Fibroblast of lung (primary cell): ENCODE results near the gene CEP131. TPM values are rescaled to one million over a fixed set of nuclear protein-coding genes. Genes with fewer than 3 reads are reported as not detected.
"Not testable (repeated sequence)": the region's sequence is repeated elsewhere in the genome, so short reads cannot be mapped to it uniquely, and the experiment has no call there.

Experiments used
- DNase-seq, 2 donors: peaks; one replicate each; pipeline versions ENCODE4 v3.0.0 to v3.0.0-alpha.2; 2010; ENCODE audit warnings: low read depth in 2 of 2
- H2AFZ ChIP-seq: 2 replicates; pipeline ENCODE4 v1.5.1; 2012; ENCODE audit warnings: low read length, control low read depth, inconsistent platforms
- H3K27ac ChIP-seq: 2 replicates; pipeline ENCODE4 v1.5.1; 2011; ENCODE audit warnings: low read length, control low read depth; ENCODE audit not compliant: insufficient read depth
- H3K27me3 ChIP-seq: 2 replicates; pipeline ENCODE4 v1.5.1; 2011; ENCODE audit warnings: mild to moderate bottlenecking, low read length; ENCODE audit not compliant: control insufficient read depth, insufficient read depth
- H3K36me3 ChIP-seq: 2 replicates; pipeline ENCODE4 v1.5.1; 2011; ENCODE audit warnings: low read length; ENCODE audit not compliant: control insufficient read depth, insufficient read depth
- H3K4me1 ChIP-seq: 2 replicates; pipeline ENCODE4 v1.5.1; 2011; ENCODE audit warnings: low read length; ENCODE audit not compliant: control insufficient read depth, insufficient read depth; ENCODE audit errors: extremely low read depth
- H3K4me2 ChIP-seq: 2 replicates; pipeline ENCODE4 v1.5.1; 2011; ENCODE audit warnings: low read length, control low read depth; ENCODE audit not compliant: insufficient read depth; ENCODE audit errors: extremely low read depth
- H3K4me3 ChIP-seq, 4 experiments: fragments of 200-600 bp in 1 of 4; sonication (generic) in 1 of 4; replicated peaks in 1 of 4; 2 replicates each; pipeline ENCODE4 v1.5.1; 2011 to 2016; ENCODE audit warnings: low read length in 4 of 4, low read depth in 3 of 4, mild to moderate bottlenecking in 3 of 4, control low read depth in 2 of 4, inconsistent platforms in 1 of 4, mixed read lengths in 1 of 4; ENCODE audit not compliant: insufficient read depth in 1 of 4; ENCODE audit errors: control extremely low read depth in 1 of 4
- H3K79me2 ChIP-seq: 2 replicates; pipeline ENCODE4 v1.5.1; 2012; ENCODE audit warnings: mild to moderate bottlenecking, low read length, inconsistent platforms; ENCODE audit not compliant: control insufficient read depth, insufficient read depth
- H3K9ac ChIP-seq: 2 replicates; pipeline ENCODE4 v1.5.1; 2011; ENCODE audit warnings: mild to moderate bottlenecking, low read length, control low read depth; ENCODE audit not compliant: insufficient read depth
- H3K9me3 ChIP-seq: 2 replicates; pipeline ENCODE4 v1.5.1; 2012; ENCODE audit warnings: low read depth, low read length; ENCODE audit not compliant: control insufficient read depth, insufficient read depth
- H4K20me1 ChIP-seq: 2 replicates; pipeline ENCODE4 v1.5.1; 2011; ENCODE audit warnings: low read length; ENCODE audit not compliant: control insufficient read depth, insufficient read depth; ENCODE audit errors: extremely low read depth
- EZH2 ChIP-seq: IDR thresholded peaks from 2 replicates; pipeline ENCODE4 v1.5.1; 2012; ENCODE audit warnings: low read length, control low read depth, mild to moderate bottlenecking; ENCODE audit errors: missing control alignments
- polyA plus RNA-seq, 2 donors: library from polyadenylated mRNA; depleted of rRNA in 1 of 2; stranded (reverse) in 1 of 2; unstranded in 1 of 2; fragments of >200 nt; gene quantifications; 2 replicates each; pipeline ENCODE4 v1.2.1, GENCODE V29; 2011 to 2012; ENCODE audit warnings: missing spikeins in 1 of 2
- total RNA-seq: library from RNA; depleted of rRNA; stranded (reverse); fragments of >200 nt; gene quantifications from 2 replicates; pipeline ENCODE4 v1.2.1, GENCODE V29; 2014
- TF ChIP-seq, protein P1 (sequence below), 2 donors: IDR thresholded peaks in 1 of 2; conservative IDR thresholded peaks in 1 of 2; 1 replicate in 1 of 2; 2 replicates in 1 of 2; pipeline ENCODE4 v1.5.1; 2011 to 2012; ENCODE audit warnings: low read length in 2 of 2, control low read depth in 1 of 2, inconsistent platforms in 1 of 2, low read depth in 1 of 2, mild to moderate bottlenecking in 1 of 2

The CEP131 gene
- total and polyA plus RNA-seq, 2 donors (not counting 1 experiment from before 2014, with no cell fraction given): 2.0 to 7.4 TPM

DNA sequence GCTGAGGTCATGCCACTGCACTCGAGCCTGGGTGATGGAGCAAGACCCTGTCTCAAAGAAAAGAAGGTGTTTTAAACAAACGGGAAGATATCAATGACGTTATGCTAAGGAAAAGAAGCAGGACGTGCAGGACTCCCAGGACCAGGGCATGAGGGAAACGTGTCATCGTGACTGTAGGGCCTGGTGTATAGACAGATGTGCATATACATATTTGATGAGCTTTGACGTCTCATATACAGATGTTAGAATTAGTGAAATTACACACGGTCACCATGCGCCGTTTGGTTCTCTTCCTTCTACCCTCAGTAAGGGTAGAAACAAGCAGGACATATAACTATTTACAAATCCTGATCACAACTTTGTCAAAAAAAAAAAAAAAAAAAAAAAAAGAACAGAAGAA is 75.1 kb downstream of the CEP131 start:
- no peak for DNase-seq
- H3K27ac ChIP-seq: no peak overlapping the region
- no peaks in the 10 kb centered on the region for H3K27me3 ChIP-seq
- H4K20me1 ChIP-seq: no peaks in the 10 kb centered on the region
- H3K36me3 ChIP-seq: no peaks in the 10 kb centered on the region
- H2AFZ ChIP-seq: no peak overlapping the region
- H3K4me3 ChIP-seq: no peak overlapping the region
- no peaks in the 10 kb centered on the region for H3K9me3 ChIP-seq
- no peak for TF ChIP-seq EZH2
- TF ChIP-seq, protein P1, sequence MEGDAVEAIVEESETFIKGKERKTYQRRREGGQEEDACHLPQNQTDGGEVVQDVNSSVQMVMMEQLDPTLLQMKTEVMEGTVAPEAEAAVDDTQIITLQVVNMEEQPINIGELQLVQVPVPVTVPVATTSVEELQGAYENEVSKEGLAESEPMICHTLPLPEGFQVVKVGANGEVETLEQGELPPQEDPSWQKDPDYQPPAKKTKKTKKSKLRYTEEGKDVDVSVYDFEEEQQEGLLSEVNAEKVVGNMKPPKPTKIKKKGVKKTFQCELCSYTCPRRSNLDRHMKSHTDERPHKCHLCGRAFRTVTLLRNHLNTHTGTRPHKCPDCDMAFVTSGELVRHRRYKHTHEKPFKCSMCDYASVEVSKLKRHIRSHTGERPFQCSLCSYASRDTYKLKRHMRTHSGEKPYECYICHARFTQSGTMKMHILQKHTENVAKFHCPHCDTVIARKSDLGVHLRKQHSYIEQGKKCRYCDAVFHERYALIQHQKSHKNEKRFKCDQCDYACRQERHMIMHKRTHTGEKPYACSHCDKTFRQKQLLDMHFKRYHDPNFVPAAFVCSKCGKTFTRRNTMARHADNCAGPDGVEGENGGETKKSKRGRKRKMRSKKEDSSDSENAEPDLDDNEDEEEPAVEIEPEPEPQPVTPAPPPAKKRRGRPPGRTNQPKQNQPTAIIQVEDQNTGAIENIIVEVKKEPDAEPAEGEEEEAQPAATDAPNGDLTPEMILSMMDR (conservative IDR thresholded peaks at IDR 0.05 in 1 of 2, IDR thresholded peaks at IDR 0.05 in 1 of 2; ENCODE audit: low read depth in 1 of 2, low read length in 2 of 2): no peak
- H3K4me2 ChIP-seq: no peak overlapping the region
- H3K9ac ChIP-seq: no peak overlapping the region
- H3K4me1 ChIP-seq: no peaks in the 10 kb centered on the region
- no peaks in the 10 kb centered on the region for H3K79me2 ChIP-seq

DNA sequence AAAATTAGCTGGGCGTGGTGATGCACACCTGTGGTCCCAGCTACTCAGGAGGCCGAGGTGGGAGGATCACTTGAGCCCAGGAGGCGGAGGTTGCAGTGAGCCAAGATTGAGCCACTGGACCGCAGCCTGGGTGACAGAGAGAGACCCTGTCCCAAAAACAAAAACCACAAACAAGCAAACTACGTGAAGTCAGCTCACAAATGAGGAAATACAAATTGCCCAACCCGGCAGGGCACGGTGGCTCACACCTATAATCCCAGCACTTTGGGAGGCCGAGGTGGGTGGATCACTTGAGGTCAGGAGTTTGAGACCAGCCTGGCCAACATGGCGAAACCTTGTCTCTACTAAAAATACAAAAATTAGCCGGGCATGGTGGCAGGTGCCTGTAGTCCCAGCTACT is 76.6 kb downstream of the CEP131 start:
- H3K4me3 ChIP-seq, H2AFZ ChIP-seq: not testable (repeated sequence)

DNA sequence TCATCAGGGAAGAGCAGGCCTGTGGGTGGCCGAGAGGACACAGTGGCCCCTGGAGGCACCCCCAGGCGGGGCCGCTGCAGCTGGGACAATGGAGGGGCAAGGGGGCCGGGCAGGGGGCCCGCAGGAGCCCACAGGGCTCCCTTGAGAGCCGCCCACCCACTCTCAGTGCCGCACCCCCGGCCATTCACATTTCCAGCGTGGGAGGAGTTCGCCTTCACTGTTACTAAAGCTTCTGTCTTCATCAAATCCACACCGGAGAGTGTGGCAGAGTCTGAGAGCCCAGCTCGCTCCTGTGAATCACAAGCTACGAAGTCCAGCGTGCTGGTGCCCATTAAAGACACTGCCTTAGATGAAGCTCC is 78.4 kb downstream of the CEP131 start:
- no peak overlapping the region for H3K4me2 ChIP-seq
- no peak overlapping the region for H3K9ac ChIP-seq
- no peaks in the 10 kb centered on the region for H3K27me3 ChIP-seq
- no peak overlapping the region for H3K27ac ChIP-seq
- H4K20me1 ChIP-seq: no peaks in the 10 kb centered on the region
- no peaks in the 10 kb centered on the region for H3K9me3 ChIP-seq
- H3K4me1 ChIP-seq: no peaks in the 10 kb centered on the region
- no peak for DNase-seq
- H3K4me3 ChIP-seq: no peak overlapping the region
- H2AFZ ChIP-seq: no peak overlapping the region
- H3K36me3 ChIP-seq: no peaks in the 10 kb centered on the region
- TF ChIP-seq, protein P1 (conservative IDR thresholded peaks at IDR 0.05 in 1 of 2, IDR thresholded peaks at IDR 0.05 in 1 of 2; ENCODE audit: low read depth in 1 of 2, low read length in 2 of 2): no peak
- TF ChIP-seq EZH2: no peak
- no peaks in the 10 kb centered on the region for H3K79me2 ChIP-seq

More for the DNA sequence above, 76.6 kb downstream of the CEP131 start:
- not testable (repeated sequence) for H3K4me1 ChIP-seq, DNase-seq, H3K27me3 ChIP-seq, H3K79me2 ChIP-seq, H3K27ac ChIP-seq, H3K4me2 ChIP-seq, H3K36me3 ChIP-seq, H4K20me1 ChIP-seq, H3K9ac ChIP-seq, H3K9me3 ChIP-seq
